Measurements from ENCODE around the gene DYNC2H1. TPM values are rescaled to one million over a fixed set of nuclear protein-coding genes. Genes with fewer than 3 reads are reported as not detected.

Gene DYNC2H1
- total and polyA plus RNA-seq, 7 donors, result 0.46 to 29.1 (median 21.3) TPM

DNA sequence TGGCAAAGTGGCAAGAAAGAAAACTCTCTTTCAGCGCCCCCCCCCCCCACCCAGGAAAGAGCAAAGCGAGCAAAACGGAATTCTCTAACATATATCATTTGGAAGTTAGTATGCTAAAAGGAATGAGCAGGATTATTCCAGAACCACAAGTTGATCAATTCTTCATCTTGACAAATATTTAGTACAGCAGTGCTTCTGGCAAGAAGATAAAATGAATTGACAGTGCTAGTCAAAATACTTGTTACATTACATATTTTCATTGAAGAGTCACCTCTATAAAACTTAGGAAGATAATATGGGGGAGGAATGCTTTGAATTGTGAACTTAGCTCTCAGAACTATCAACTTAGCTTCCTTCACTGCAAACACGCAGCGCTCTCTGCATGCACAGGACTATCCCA lies 377.4 kb downstream of the DYNC2H1 start:
- no peaks in the 10 kb centered on the region for H3K4me1 ChIP-seq
- no peak overlapping the region for H3K4me3 ChIP-seq
- 85 to 90% methylated on average over 5 of the region's 5 CpGs for WGBS, 2 donors
- TF ChIP-seq EP300 (IDR thresholded peaks at IDR 0.05) (no peak), POLR2AphosphoS5 (IDR thresholded peaks at IDR 0.05) (no peak), POLR2A (IDR thresholded peaks at IDR 0.05) (no peak)
- TF ChIP-seq, protein P1, sequence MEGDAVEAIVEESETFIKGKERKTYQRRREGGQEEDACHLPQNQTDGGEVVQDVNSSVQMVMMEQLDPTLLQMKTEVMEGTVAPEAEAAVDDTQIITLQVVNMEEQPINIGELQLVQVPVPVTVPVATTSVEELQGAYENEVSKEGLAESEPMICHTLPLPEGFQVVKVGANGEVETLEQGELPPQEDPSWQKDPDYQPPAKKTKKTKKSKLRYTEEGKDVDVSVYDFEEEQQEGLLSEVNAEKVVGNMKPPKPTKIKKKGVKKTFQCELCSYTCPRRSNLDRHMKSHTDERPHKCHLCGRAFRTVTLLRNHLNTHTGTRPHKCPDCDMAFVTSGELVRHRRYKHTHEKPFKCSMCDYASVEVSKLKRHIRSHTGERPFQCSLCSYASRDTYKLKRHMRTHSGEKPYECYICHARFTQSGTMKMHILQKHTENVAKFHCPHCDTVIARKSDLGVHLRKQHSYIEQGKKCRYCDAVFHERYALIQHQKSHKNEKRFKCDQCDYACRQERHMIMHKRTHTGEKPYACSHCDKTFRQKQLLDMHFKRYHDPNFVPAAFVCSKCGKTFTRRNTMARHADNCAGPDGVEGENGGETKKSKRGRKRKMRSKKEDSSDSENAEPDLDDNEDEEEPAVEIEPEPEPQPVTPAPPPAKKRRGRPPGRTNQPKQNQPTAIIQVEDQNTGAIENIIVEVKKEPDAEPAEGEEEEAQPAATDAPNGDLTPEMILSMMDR (IDR thresholded peaks at IDR 0.05), result no peak
- no peak overlapping the region for H3K27ac ChIP-seq
- no peak for DNase-seq
- H3K27me3 ChIP-seq, result no peaks in the 10 kb centered on the region
- no peaks in the 10 kb centered on the region for H3K9me3 ChIP-seq
- H3K36me3 ChIP-seq, result no peaks in the 10 kb centered on the region
- intact Hi-C loops (cut with DNase I), result no loop called here

DNA sequence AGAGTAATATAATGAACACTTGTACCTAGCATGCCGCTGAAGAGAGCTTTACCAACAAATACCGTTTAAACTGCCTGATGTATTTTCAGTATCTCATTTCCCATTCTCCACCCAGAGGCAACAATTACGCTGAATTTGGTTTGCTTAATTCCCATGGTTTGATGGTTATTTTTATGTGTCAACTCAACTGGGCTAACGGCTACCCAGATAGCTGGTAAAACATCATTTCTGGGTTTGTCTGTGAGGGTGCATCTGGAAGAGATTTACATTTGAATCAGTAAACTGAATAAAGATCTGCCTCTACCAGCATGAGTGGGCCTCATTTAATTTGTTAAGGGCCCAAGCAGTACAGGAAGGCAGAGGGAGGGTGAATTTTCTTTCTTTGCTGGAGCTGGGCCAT lies 377.9 kb downstream of the DYNC2H1 start:
- no peak overlapping the region for H3K27ac ChIP-seq
- no peaks in the 10 kb centered on the region for H3K4me1 ChIP-seq
- no peaks in the 10 kb centered on the region for H3K36me3 ChIP-seq
- no peaks in the 10 kb centered on the region for H3K27me3 ChIP-seq
- 90 to 91% methylated on average over 4 of the region's 4 CpGs for WGBS, 2 donors
- no peak for DNase-seq
- no peaks in the 10 kb centered on the region for H3K9me3 ChIP-seq
- TF ChIP-seq POLR2AphosphoS5 (IDR thresholded peaks at IDR 0.05) (no peak), POLR2A (IDR thresholded peaks at IDR 0.05) (no peak)
- H3K4me3 ChIP-seq, result no peak overlapping the region
- intact Hi-C loops (cut with DNase I), result no loop called here

DNA sequence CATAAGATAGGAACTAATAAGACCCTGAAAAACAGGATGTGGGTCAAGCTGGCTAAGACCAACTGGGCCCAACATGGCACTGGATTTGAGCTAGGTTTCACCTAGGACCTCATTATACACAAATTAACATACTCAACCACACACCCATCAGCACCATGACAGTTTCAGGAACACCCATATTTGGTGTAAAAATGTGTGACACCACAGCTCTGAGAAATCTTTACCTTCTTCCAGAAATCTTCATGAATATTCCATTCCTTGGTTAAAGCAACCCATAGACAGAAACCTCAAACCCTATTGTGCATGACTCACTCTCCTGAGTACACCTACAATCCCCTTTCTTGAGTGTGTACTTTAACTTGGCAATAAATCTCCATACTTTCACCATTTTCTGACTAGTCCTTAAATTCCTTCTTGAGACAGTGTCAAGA lies 378.8 kb downstream of the DYNC2H1 start:
- no peaks in the 10 kb centered on the region for H3K36me3 ChIP-seq
- no peak overlapping the region for H3K27ac ChIP-seq
- H3K4me1 ChIP-seq, result no peaks in the 10 kb centered on the region
- no peaks in the 10 kb centered on the region for H3K9me3 ChIP-seq
- no peak for TF ChIP-seq POLR2AphosphoS5 (IDR thresholded peaks at IDR 0.05)
- TF ChIP-seq, protein P1 (IDR thresholded peaks at IDR 0.05), result no peak
- TF ChIP-seq EP300 (IDR thresholded peaks at IDR 0.05), result no peak
- no peak for TF ChIP-seq POLR2A (IDR thresholded peaks at IDR 0.05)
- H3K4me3 ChIP-seq, result no peak overlapping the region
- intact Hi-C loops (cut with DNase I), result no loop called here
- no peak for DNase-seq
- H3K27me3 ChIP-seq, result no peaks in the 10 kb centered on the region

DNA sequence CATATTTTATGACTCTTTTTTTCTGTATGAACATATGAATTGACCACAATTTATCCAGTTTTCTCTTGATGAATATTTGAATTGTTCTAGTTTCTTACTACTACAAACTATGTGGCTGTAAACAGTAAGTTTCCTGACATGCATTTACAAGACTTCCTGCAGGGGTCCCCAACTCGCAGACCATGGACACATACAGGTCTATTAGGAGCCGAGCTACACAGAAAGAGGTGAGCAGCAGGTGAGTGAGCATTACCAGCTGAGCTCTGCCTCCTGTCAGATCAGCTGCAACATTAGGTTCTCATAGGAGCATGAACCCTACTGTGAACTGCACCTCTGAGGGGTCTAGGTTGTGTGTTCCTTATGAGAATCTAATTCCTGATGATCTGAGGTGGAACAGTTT lies 379.4 kb downstream of the DYNC2H1 start:
- Histone ChIP-seq H3K9me3 (no peaks in the 10 kb centered on the region), H3K4me3 (no peak overlapping the region), H3K27me3 (no peaks in the 10 kb centered on the region), H3K4me1 (no peaks in the 10 kb centered on the region), H3K27ac (no peak overlapping the region), H3K36me3 (no peaks in the 10 kb centered on the region)
- no peak for DNase-seq
- intact Hi-C loops (cut with DNase I), result no loop called here
- TF ChIP-seq EP300 (IDR thresholded peaks at IDR 0.05), result no peak
- TF ChIP-seq, protein P1 (IDR thresholded peaks at IDR 0.05), result no peak
- no peak for TF ChIP-seq POLR2AphosphoS5 (IDR thresholded peaks at IDR 0.05)
- no peak for TF ChIP-seq POLR2A (IDR thresholded peaks at IDR 0.05)
- WGBS, 2 donors, result 86 to 88% methylated on average over 2 of the region's 2 CpGs

DNA sequence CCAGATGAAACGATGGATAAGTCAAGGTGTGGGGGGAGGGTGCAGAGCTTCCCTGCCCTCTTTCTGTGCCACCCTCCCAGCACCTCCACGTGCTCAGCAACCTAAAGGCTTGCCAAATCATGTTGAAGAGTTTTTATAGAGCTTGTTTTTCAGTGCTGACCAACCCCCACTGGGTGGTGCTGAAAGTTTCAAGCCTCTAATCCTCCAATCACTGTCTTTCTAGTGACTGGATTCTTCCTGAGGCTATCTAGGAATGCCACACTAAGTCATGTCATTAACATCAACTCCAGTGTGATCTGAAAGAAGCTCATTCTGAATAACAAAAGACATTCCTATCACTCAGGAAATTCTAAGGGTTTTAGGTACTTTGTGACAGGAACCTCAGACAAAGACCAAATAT lies 382.6 kb downstream of the DYNC2H1 start:
- WGBS, 2 donors, result 48 to 53% methylated on average over 2 of the region's 2 CpGs

More for the DNA sequence above, 382.6 kb downstream of the DYNC2H1 start:
- H3K27me3 ChIP-seq, result no peaks in the 10 kb centered on the region
- intact Hi-C loops (cut with DNase I), result no loop called here
- H3K27ac ChIP-seq, result no peak overlapping the region
- H3K4me3 ChIP-seq, result no peak overlapping the region
- H3K36me3 ChIP-seq, result no peaks in the 10 kb centered on the region
- DNase-seq, result no peak
- no peaks in the 10 kb centered on the region for H3K4me1 ChIP-seq
- TF ChIP-seq, protein P1 (IDR thresholded peaks at IDR 0.05), result no peak
- TF ChIP-seq EP300 (IDR thresholded peaks at IDR 0.05) (no peak), POLR2A (IDR thresholded peaks at IDR 0.05) (no peak), POLR2AphosphoS5 (IDR thresholded peaks at IDR 0.05) (no peak)
- H3K9me3 ChIP-seq, result no peaks in the 10 kb centered on the region

All from sigmoid colon (tissue), 7 donors.